SKM-1 treated with dmso at 0.1 percent for 144 hours (cell line): Measurements from ENCODE around the gene TIMP1.

Source experiments
- DNase-seq: peaks from one replicate; lab custom pipeline; 2025; ENCODE audit not compliant: unreplicated experiment; lab: John Stamatoyannopoulos, UW

Gene TIMP1

DNA sequence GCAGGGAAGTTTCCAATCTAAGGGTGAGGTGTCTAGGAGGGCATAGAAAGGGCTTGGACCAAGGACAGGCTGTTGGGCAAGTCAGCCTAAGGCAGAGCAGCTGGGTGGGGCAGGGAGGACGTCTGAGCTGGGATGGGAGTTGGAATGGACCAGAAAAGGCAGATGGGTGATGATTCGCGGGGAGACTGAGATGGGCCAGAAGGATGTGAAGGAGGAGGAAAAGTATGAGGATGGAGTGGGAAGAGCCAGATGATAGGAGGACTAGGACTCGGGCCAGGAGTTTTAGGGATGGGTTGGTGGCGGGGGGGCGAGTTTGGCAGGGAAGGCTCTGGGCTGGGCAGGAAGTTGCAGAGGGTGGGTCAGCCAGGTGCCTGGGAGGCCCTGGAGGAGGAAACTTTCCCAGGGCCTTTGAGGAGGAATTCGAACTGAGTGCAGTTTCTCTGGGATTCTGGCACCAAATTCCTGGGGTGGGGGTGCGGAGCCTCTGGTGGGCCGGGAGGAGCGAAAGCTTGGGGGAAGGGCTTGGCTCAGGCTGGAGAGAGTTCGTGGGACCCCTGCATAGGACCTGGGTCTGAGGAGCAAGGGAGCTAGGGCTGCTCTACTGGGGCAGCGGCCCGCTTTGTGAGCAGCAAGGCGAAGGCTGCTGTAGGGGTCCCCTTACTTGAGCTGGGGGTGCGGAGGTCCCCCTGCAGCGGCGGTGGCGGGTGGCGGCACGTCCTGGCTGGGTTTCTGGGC, 8.7 kb upstream of the TIMP1 start:
- no peak for DNase-seq

DNA sequence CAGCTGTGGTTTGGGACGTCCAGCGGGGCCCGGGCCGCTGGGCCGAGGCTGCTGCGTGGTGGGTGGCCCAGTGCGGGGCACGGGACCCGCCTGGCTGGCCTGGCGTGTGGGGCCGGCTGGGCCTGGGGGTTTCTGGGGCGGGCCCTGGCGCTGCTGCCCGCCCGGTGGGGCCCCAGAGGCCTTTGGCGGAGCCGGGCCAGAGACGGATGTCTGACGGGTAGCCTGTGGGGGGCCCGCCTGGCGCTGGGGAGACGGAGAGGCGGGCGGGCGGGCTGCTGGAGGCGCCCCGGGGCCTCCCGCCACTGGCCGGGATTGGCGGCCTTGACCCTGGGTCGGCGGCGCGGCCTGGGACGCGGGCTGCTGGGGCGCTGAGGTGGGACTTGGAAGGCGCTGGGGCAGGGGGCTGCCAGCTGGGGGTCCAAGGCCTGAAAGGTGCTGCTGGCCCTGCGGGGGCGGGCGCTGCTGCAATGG, 8.1 kb upstream of the TIMP1 start:
- no peak for DNase-seq

DNA sequence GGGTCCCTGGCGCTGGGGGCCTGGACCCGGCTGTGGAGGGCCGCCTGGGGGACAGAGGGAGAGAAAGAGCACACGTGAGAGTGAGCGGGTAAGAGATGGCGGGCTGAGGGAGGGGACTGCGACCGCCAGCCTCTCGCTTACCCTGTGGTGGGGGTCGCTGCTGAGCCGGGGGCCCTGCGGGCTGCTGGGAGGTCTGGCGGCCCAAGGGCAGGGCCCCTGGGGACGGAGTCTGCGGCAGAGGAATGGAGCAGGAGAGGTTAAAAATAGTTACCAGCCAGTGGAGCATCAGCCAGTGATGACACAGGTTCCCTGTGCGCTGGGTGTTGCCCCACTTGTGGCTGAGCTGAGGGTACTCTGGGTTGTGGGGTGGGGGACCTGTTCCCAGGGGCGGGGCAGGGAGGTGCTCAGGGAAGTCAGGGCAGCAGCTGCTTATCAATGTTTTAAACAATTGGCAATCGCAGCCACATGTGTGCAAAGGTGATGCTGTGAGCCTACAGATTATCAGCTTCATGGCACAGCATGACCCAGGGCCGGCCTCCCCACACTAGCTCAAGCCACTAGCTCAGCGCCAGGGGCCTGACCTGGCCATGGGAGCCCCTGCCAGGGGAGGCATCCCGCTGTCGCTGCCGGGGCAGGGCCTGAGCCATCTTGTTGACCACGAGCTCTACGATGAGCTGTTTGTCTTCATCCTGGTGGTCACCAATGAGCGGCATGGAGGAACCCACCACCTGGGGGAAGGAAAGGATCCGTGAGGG, 7.5 kb upstream of the TIMP1 start:
- DNase-seq, result no peak

DNA sequence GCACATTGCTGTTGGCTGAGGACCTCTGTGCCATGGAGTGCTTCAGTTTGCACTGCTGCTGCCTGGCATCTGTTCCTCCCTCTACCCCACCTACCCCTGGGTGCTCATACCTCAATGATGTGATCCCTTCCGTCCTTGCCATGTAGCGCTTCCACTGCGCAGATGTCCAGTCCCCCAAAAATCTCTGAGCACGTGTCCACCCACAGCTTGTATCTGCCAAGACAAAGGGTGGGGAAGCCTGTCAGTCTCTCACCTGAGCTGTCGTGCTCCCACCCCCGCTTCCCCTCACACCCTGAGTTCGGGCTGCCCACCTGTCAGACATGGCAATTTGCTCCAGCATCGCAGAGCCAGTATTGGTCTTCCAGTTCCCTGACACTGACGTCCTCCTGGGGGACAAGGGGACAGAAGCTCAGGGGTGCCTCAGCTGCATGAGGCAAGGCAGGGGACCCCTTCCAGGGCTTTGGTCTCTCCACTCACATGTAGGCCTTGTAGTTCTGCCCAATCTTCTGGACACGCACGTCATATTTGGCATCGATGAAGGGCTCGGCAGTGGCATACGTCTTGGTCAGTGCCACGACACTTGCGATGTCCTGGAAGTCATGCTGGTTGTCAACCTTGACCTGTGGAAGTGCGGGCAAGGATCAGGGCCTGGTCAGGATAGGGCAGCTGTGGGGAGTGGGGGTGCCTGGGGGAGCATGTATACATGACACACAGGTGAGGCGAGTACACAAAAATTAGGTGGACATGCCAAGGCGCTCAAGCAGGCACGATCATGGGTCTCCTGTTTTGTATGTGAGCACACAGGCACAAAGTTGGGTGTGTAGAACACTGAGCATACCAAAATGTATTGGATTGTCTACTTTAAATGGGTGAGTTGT, 6.0 kb upstream of the TIMP1 start:
- DNase-seq, result no peak

DNA sequence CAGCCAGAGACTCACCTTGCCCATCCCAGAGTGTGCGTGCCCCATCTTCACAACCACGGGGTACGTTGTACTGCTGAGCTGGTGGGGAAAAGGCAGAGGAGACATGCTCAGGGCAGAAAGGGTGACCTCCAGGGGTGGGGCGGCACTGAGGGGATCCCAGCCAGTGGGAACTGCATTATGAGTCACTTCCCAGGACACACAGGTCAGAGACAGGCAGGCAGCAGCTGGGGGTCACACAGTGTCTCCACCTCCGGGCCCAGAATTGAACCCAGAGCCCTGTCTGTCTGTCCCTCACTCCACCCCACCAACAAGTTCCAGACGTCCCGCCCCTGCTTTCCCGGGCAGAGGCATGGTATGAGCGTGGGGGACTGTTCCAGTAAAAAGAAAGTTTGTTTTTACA, 4.8 kb upstream of the TIMP1 start:
- no peak for DNase-seq

DNA sequence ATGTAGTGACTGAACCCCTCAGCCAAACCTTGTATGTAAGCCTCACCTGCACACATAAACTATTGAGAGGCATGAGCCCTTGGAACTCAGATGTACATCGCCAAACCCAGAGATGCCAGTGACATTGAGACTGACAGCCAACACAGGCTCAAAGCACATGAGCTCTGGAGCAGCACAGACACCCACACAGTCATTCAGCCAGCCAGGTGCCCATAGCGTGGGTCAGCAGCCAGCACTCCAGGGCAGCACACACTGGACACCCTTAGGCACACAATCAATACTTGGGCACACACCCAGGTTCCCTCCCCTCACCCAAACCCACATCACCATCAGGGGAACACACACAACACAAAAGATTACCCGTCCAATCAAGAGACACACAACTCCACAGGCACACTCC, 4.3 kb upstream of the TIMP1 start:
- no peak for DNase-seq

DNA sequence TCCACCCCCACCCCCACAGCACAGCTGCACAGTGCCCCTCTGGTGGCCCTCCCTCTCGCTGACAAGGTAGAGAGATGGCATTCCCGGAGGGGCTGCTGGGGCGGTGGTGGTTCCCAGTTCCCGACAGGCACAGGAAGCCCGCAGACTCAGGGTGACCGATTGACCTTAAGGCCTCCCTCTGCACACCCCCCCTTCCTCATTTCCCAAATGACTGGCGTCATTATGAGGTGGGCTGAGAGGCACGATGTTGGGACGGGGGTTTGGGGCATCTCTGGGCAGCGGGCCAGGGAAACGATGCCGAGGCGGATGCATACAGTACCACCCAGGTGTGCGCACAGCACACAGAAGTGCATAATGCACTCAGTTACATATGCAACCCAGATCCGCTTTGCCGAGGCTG, 3.5 kb upstream of the TIMP1 start:
- no peak for DNase-seq

DNA sequence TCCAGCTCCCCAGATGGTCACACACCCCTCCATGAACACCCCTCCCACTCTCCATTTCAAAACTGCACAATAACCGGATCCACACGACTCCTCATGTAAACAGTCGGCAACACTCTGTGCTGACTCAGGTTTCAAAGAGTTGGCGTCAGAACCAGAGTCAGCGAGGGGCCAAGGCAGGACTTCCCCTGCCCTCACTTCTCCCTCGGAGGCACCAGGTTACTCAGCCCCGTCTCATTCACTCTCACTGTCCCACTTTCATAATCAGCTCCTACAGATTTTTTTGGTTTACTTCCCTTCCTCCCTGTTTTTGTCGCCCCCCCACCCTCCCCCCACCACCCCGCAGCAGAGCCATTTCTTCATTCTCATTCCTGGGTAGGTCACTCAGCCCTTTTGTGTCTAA, 2.7 kb upstream of the TIMP1 start:
- peak; percentile 69 for DNase-seq

DNA sequence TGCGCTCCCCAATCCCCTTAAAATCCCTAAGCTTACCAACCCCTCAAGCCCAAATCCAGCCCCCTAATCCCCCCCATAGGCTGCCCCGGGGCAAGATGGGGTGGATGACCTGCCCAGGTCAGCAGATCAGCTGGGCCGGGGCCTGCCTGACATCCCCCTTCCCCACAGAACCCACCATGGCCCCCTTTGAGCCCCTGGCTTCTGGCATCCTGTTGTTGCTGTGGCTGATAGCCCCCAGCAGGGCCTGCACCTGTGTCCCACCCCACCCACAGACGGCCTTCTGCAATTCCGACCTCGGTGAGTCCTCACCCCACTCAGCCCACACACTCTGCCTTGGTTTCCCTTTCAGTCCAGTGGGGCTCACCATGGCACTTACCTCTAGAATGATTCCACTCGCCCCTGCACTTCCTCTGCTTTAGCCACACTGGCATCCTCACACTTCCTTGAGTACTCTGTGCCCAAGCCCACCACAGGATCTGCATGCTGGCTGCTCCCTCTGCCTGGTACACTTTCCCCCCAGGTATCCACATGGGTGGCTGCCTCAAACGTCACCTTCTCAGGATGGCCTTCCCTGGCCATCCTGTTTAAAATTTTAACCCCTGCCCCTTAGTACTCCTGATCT, 1.1 kb downstream of the TIMP1 start:
- DNase-seq, result no peak

DNA sequence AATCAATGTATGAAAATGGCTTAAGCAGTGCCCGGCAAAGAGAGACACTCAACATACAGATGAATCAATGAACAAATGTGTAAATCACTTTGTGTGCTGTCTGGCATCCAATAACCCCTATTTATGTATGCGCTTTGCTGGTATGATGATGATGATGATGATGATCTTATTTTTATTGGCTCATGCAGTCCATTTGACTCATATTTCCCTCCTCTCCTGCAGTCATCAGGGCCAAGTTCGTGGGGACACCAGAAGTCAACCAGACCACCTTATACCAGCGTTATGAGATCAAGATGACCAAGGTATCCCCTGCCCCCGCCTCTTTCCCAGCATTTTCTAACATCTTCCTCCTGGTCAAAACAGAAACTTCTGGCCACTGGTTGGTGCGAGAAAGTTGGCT, 2.5 kb downstream of the TIMP1 start:
- no peak for DNase-seq

DNA sequence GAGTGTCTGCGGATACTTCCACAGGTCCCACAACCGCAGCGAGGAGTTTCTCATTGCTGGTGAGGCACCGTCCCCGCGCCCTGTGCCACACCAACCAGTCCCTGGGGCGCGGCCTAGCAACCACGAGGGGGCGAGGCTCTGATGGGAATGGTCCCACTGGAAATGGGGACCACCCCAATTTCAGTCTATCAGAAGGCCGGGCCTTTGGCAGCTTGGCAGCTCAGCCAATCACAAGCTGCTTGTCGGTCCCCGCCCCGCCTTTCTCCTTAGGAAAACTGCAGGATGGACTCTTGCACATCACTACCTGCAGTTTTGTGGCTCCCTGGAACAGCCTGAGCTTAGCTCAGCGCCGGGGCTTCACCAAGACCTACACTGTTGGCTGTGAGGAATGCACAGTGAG, 3.0 kb downstream of the TIMP1 start:
- no peak for DNase-seq

DNA sequence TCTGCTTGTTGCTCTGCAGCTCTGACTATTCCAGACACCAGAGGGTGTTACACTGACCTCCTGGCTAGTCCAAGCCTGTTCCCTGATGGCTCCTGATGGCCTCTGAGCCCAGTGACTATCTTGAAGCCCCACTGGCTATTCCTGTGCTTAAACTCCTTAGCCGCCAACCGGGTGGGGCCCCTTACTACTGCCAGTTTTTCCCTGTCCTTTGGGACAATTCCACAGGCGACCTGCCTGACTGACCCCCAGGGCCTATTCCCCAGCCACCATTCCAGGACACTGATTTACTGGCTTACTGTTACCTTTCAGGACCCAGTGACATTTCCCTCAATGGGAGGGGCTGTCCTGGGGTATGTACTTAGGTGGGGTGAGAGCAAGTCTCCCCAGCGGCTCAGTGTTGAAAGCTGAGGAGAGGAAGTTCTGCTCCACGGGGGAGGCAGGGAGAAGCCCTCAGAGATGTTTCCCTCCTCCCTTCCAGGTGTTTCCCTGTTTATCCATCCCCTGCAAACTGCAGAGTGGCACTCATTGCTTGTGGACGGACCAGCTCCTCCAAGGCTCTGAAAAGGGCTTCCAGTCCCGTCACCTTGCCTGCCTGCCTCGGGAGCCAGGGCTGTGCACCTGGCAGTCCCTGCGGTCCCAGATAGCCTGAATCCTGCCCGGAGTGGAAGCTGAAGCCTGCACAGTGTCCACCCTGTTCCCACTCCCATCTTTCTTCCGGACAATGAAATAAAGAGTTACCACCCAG, 4.0 kb downstream of the TIMP1 start:
- no peak for DNase-seq

DNA sequence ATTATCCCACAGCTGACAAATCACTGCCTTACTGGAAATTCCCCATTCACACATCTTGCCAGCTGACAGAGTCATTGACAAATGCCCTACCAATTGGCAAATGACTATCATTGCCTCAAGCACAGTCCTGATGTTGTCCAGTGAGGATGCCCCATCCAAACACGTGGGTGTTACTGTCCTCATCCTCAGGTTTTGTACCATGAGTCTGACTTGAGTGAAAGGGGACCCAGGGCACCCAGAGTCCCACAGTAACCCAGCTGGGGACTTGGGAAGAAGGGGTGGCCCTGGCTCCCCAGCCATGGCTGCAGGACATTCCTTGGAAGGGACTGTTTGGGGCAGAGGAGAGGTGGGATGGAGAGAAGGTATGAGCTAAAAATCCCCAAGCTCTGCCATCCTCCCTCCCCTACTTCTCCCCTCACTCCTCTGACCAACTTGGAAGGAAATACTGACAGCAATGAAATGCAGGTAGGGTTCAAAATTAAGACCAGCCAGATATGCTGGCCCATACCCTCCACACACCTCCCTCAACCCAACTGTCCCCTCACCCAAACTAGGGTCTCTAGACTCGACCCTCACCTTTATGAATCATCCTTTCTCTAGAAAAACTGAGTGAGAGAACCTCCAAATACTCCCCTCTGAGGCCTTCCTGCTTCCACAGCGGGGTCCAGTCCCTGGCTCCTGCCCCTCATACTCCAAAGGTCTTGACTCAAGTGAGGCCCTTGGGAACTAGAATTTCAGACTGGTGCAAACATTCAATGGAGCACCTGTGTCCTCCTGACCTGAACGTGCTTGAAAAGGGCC, 5.1 kb downstream of the TIMP1 start:
- DNase-seq, result no peak

DNA sequence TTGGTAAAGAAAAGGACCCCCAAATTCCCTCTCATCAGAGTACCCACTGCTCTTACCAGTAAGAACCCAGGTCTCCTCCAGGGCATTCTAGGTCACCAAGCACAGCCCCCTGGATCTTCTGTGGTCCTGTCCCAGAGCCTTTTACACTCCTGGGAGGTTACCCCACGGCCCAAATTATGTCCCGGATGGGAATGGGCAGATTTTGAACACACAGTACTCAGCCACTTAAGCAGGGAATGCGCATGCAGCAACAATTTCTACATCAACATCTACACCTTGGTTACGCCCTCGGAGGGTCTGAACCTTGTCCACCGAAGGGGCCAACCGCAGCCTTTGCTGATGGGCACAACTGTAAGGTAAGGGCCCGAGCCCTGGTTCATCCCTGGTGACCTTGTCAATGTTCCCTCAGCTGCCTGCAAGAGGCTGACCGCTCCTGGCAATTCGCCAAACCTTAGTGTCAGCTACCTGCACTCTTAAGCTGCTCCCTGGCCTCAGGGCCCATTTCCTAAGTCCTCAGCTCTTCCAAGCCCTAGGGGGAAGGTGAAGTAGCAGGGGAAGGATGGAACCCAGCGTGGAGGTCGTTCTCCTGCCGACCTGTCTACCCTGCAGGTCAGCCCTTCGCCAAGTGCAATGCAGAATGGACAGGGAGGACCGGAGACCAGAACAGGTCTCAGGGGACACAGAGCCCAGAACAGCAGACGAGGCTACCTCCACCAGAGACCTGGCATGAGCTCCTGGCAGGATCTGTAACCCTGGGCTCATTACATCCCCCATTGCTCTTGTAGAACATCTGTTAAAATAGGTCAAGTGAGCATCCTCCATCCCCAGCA, 5.9 kb downstream of the TIMP1 start:
- DNase-seq, result no peak

DNA sequence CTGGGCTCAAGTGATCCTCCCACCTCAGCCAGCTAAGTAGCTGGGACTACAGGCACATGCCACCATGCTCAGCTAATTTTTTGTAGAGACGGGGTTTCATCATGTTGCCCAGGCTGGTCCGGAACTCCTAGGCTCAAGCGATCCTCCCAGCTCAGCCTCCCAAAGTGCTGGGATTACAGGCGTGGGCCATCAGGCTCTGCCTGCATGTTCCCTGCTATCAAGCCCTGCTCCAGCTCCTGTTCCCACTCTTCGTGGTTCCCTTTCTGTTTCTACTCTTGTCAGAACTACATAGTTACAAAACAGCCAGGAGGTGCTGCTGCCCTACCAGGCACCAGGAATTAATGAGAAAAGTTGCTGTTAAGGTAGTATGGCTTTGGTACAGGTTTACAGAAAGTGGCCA, 8.7 kb downstream of the TIMP1 start:
- DNase-seq, result no peak

DNA sequence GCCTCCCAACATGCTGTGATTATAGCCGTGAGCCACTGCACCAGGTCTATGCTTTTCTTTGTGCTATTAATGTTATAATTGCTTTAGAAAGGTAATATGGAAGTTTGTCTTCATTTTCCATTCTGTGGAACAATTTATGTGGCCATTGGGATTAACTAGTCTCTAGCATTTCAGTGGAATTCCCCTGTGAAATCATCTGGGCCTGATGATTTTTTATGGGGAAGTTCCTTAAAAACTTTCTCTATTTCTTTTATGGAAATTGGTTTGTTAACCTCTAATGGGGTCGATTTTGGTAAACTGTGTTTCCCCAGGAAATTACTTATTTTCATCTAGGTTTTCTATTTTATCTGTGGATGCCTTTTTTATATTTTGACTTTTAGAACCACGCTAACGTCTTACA, 11.3 kb downstream of the TIMP1 start:
- DNase-seq, result no peak

DNA sequence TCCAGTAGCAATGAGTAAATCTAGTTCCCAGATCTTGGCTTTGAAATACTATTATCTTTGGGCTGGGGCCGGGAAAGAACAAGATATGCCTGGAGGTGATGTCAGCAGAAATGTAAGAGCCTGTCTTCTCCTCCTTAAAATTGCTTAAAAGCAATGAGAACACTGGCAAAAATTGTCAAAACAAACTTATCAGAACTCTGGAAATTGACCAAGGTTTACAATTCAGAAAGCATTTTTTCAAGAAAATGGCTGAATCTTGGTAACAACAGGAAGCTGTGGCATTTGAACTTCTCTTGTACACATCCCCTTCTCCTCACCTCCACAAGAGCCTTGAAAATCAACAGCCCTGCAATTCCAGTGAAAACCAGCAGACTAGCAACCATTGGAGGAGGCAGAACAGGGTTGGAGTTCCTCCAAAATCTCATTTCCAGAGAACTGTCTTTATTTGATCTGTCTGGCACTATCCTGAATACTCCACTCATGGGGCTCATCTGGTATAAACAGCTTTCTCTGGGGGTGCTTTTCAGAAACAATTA, 13.5 kb downstream of the TIMP1 start:
- no peak for DNase-seq

DNA sequence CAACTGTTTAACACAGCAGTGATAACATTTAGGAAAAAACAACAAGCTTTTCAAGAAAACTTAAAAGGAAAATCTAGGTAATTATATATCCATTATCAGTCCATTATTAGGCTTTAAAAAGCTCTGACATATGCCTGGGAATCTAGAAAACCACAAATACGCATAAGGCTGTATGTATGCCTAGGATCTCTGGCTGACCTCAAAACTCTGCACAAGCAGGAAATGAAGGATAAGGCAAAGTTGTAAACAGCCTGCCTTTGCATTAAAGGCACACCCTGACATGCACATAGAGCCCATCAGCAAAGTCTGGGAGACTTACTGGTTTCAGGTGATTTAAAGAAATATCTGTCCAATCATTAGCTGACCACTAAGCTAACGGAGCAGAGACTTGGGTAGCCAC, 14.0 kb downstream of the TIMP1 start:
- no peak for DNase-seq

DNA sequence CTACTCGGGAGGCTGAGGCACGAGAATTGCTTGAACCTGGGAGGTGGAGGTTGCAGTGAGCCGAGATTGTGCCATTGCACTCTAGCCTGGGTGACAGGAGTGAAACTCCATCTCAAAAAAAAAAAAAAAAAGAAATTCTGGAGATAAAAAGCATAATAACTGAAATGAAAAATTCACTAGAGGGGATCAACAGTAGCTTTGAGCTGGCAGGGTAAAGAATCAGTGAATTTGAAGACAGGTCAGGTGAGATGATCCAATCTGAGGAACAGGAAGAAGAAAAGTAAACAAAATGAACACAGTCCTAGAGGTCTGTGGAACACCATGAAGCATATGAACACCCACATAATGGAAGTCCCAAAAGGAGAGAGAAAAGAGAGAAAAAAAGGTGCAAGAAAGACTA, 15.0 kb downstream of the TIMP1 start:
- DNase-seq, result no peak
